ENCODE data around the gene CCT6B.
A peak's percentile ranks its signal among the peaks of the same experiment; 100 is the strongest.

CCT6B gene

DNA sequence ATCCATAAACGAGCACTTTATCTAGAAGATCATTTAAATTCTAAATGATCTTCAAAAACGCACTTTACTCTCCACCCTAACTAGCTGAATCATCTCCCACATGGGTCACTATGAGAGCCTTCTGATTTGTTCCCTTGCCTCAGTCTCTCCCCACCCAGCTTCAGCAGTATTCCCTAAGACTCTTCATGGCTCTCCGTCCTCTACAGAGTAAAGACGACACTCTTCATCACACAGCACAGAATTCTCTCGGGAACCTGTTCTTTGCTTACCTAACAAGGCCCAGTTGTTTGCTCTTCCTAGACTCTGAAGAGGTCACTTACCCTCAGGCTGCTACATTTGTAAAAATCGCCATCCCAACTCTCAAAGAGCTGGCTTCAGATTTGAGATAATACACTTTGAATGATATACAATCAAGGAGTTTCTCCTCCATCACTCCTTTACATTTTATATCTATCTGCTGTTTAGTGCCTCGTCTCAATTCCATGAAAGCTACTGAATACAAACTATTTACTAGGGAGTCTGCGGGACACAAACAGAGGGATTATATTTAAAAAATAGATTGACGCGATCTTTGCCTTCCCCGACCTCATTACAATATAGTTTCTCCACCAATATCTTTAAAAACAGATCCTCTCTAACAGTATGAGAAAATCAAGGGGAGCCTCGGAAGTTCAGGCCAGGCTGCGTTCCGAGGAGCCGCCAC, 18.5 kb upstream of the CCT6B start:
- H3K36me3 ChIP-seq (ENCODE audit: insufficient read depth): no peaks in the 10 kb centered on the region
- peak overlapping the region; percentile 99 for H3K4me2 ChIP-seq
- TF ChIP-seq, protein P1, sequence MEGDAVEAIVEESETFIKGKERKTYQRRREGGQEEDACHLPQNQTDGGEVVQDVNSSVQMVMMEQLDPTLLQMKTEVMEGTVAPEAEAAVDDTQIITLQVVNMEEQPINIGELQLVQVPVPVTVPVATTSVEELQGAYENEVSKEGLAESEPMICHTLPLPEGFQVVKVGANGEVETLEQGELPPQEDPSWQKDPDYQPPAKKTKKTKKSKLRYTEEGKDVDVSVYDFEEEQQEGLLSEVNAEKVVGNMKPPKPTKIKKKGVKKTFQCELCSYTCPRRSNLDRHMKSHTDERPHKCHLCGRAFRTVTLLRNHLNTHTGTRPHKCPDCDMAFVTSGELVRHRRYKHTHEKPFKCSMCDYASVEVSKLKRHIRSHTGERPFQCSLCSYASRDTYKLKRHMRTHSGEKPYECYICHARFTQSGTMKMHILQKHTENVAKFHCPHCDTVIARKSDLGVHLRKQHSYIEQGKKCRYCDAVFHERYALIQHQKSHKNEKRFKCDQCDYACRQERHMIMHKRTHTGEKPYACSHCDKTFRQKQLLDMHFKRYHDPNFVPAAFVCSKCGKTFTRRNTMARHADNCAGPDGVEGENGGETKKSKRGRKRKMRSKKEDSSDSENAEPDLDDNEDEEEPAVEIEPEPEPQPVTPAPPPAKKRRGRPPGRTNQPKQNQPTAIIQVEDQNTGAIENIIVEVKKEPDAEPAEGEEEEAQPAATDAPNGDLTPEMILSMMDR (conservative IDR thresholded peaks at IDR 0.05; ENCODE audit: low read depth, low read length): no peak
- peak overlapping the region; percentile 69 for H2AFZ ChIP-seq (ENCODE audit: low read depth)
- no peaks in the 10 kb centered on the region for H3K27me3 ChIP-seq (ENCODE audit: insufficient read depth, low read depth)
- H3K9ac ChIP-seq: peak overlapping the region; percentile 97
- H4K20me1 ChIP-seq (ENCODE audit: insufficient read depth): no peaks in the 10 kb centered on the region
- peak overlapping the region; percentile 98 for H3K27ac ChIP-seq
- H3K4me3 ChIP-seq (IDR thresholded peaks at IDR 0.05; ENCODE audit: insufficient read depth, low read depth, low read length): no peak overlapping the region
- H3K79me2 ChIP-seq (ENCODE audit: insufficient read depth, low read depth): peaks cover 26% of the 10 kb centered on the region
- H3K4me1 ChIP-seq (ENCODE audit: low read depth, poor library complexity, severe bottlenecking): peaks cover 19% of the 10 kb centered on the region

DNA sequence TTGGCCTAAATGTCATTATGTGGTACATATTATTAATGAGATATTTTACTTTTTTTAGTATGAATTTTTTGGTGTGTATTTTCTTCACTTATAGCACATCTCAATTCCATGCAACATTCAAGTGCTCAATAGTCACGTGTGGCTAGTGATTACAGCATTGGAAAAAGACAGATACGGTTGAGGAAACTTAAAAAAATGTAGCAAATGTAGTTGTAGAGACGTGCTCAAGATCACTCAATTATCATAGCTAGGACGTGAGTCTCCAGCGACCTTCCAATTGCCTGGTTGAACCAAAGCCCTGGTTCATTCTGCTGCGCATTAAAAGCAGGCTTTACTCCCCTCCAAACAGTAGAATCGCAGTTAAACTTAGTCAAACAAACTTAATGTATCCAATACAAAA, 17.9 kb upstream of the CCT6B start:
- Histone ChIP-seq H3K27me3 (ENCODE audit: insufficient read depth, low read depth) (no peaks in the 10 kb centered on the region), H3K79me2 (ENCODE audit: insufficient read depth, low read depth) (peaks cover 26% of the 10 kb centered on the region), H3K27ac (no peak overlapping the region), H3K36me3 (ENCODE audit: insufficient read depth) (no peaks in the 10 kb centered on the region), H3K4me3 (IDR thresholded peaks at IDR 0.05; ENCODE audit: insufficient read depth, low read depth, low read length) (no peak overlapping the region), H3K9ac (no peak overlapping the region), H3K4me2 (0 out of 2 replicates have a peak overlapping the region, but pooled peaks have one; percentile 99), H2AFZ (ENCODE audit: low read depth) (no peak overlapping the region; the same call in 1 of the 2 replicates), H4K20me1 (ENCODE audit: insufficient read depth) (no peaks in the 10 kb centered on the region), H3K4me1 (ENCODE audit: low read depth, poor library complexity, severe bottlenecking) (peaks cover 19% of the 10 kb centered on the region)
- TF ChIP-seq, protein P1 (conservative IDR thresholded peaks at IDR 0.05; ENCODE audit: low read depth, low read length): no peak

DNA sequence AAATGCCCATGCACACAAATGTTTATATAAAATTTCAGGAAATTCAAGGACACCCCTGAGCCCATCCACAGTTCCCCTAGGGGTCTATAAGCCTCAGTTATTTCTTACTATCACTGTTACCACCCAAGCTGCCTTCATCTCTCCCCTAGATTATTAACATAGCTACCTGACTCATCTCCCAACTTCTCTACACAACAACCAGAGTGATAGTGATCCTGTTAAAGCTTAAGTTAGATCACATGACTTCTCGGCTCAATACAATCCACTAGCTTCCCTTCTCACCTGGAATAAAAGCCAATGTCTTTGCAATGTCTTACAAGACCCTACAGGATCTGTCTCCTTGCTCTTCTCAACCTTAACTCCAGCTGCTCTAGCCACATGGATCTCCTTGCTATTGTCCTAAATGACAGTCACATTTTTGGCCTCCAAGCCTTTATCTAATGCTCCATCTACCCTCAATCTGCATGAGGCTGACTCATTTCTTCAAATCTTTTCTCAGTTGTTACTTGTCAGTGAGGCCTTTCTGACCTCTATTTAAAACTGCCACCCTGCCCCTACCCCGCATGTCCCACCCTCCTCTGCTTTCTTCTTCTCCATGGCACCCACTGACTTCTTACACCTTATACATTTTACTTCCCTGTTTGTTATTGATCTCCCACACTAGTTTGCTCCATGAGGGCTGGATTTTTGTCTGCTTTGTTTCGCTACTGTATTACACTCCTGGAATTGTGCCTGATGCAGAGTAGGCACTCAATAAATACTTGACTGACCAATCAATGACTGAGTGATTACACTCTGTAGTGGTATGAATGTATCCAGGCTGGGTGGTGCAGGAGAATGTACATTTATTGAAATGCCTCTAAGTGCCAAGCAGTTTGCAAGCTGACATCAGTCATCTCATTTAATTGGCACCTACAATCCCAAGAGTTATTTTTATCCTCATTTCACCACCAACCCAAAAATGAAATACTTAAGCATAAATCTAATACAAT, 13.8 kb upstream of the CCT6B start:
- Histone ChIP-seq H3K27ac (no peak overlapping the region), H3K4me1 (ENCODE audit: low read depth, poor library complexity, severe bottlenecking) (peaks cover 15% of the 10 kb centered on the region), H4K20me1 (ENCODE audit: insufficient read depth) (no peaks in the 10 kb centered on the region), H3K4me3 (IDR thresholded peaks at IDR 0.05; ENCODE audit: insufficient read depth, low read depth, low read length) (no peak overlapping the region), H3K79me2 (ENCODE audit: insufficient read depth, low read depth) (no peaks in the 10 kb centered on the region), H3K27me3 (ENCODE audit: insufficient read depth, low read depth) (no peaks in the 10 kb centered on the region), H3K4me2 (no peak overlapping the region), H3K36me3 (ENCODE audit: insufficient read depth) (no peaks in the 10 kb centered on the region), H2AFZ (ENCODE audit: low read depth) (no peak overlapping the region), H3K9ac (no peak overlapping the region)
- TF ChIP-seq, protein P1 (conservative IDR thresholded peaks at IDR 0.05; ENCODE audit: low read depth, low read length): no peak

DNA sequence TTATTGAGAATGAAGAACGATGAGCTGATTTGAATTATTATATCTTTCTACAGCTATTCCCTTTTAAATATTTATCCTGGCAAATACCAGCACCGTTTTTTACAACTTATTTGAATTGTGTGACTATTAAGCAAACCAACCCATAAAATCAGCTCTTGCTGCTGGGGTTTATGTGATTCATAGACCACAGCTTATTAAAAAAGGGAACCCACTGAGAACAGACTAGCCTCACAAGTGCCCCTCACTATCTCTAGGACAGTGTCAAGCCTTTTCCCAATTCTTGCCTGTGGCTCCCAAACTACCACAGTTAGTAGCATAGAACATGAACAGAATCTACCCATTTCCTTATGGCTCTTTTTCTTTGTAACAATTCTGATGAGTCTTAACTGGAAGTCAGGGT, 12.9 kb upstream of the CCT6B start:
- Histone ChIP-seq H3K4me3 (IDR thresholded peaks at IDR 0.05; ENCODE audit: insufficient read depth, low read depth, low read length) (no peak overlapping the region), H3K27ac (no peak overlapping the region), H3K4me1 (ENCODE audit: low read depth, poor library complexity, severe bottlenecking) (peaks cover 7% of the 10 kb centered on the region), H3K36me3 (ENCODE audit: insufficient read depth) (no peaks in the 10 kb centered on the region), H4K20me1 (ENCODE audit: insufficient read depth) (no peaks in the 10 kb centered on the region), H3K27me3 (ENCODE audit: insufficient read depth, low read depth) (no peaks in the 10 kb centered on the region), H3K4me2 (no peak overlapping the region), H2AFZ (ENCODE audit: low read depth) (no peak overlapping the region), H3K79me2 (ENCODE audit: insufficient read depth, low read depth) (no peaks in the 10 kb centered on the region), H3K9ac (no peak overlapping the region)
- TF ChIP-seq, protein P1 (conservative IDR thresholded peaks at IDR 0.05; ENCODE audit: low read depth, low read length): no peak
